ENCODE data around the gene NEK3. TPM values are rescaled to one million over a fixed set of nuclear protein-coding genes. Genes with fewer than 3 reads are reported as not detected.
"Not testable (repeated sequence)": the region's sequence is repeated elsewhere in the genome, so short reads cannot be mapped to it uniquely, and the experiment has no call there.

Gene NEK3
- total and polyA plus RNA-seq, 4 donors, result 6.0 to 30.9 (median 19.9) TPM

- H3K36me3 ChIP-seq (ENCODE audit: control insufficient read depth in 4 of 4, insufficient read depth in 4 of 4, low read length in 4 of 4), result no peaks in the 10 kb centered on the region
- H3K27ac ChIP-seq (ENCODE audit: low read depth in 1 of 2, low read length in 1 of 2), result no peak overlapping the region
- H3K9me3 ChIP-seq (ENCODE audit: control insufficient read depth in 4 of 4, insufficient read depth in 3 of 4, low read length in 3 of 4), result no peaks in the 10 kb centered on the region
- WGBS, 2 donors, result 92 to 95% methylated on average over 2 of the region's 2 CpGs
- H3K27me3 ChIP-seq (ENCODE audit: control insufficient read depth in 3 of 3, insufficient read depth in 3 of 3, low read length in 2 of 3), result no peaks in the 10 kb centered on the region
- TF ChIP-seq CTCF (IDR thresholded peaks at IDR 0.05; ENCODE audit: control extremely low read depth, extremely low read depth), result no peak
- H3K9ac ChIP-seq (ENCODE audit: insufficient read depth in 1 of 2, low read length in 2 of 2), result no peak overlapping the region
- ATAC-seq (ENCODE audit: insufficient read depth, low FRiP score) (no peak), DNase-seq (no peak)
- H3K4me3 ChIP-seq, result no peak overlapping the region
- no peaks in the 10 kb centered on the region for H3K4me1 ChIP-seq (ENCODE audit: control insufficient read depth in 5 of 5, insufficient read depth in 5 of 5, low read length in 5 of 5)
Observed at GRCh38 chr13:52096062-52096461, 63.3 kb downstream of the NEK3 start.

DNA sequence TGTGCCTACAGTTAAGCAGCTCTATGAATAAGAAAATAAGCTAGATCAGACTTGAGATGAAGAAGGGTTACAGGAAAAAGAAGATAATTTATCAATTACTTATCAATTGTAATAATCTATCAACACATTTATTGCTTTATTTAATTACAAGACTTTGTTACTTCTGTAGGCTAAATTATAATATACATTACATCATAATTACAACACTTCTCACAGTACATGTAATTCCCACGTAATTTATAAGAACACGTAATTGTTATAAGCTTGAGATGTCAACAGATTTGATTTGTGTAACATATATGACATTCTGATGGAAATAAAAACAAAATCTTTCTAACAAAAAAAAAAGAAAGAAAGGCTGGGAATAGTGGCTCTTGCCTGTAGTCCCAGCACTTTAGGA, 67.3 kb downstream of the NEK3 start:
- H3K27ac ChIP-seq (ENCODE audit: low read depth in 1 of 2, low read length in 1 of 2), result no peak overlapping the region

DNA sequence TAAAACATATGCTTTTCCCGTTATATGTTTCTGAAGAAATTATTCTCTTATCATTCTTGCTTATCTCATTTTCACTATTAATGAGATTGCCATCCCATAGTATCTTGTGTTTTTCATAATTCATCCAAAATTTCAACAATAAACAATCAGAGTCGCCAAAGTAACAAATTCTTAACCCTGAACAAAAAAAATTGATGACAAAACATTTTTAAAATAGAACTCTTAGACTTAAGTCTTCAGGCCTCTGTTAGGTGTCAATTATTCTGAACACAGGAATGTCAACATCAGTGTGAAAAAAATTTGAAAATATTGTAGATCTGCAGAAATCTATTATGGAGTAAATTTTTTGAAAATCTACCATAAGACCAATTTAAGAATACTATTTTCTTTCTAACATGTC, 67.9 kb downstream of the NEK3 start:
- no peak for TF ChIP-seq CTCF (IDR thresholded peaks at IDR 0.05; ENCODE audit: control extremely low read depth, extremely low read depth)
- Histone ChIP-seq H3K4me1 (ENCODE audit: control insufficient read depth in 5 of 5, insufficient read depth in 5 of 5, low read length in 5 of 5) (no peaks in the 10 kb centered on the region), H3K27ac (ENCODE audit: low read depth in 1 of 2, low read length in 1 of 2) (no peak overlapping the region), H3K9me3 (ENCODE audit: control insufficient read depth in 4 of 4, insufficient read depth in 3 of 4, low read length in 3 of 4) (no peaks in the 10 kb centered on the region), H3K36me3 (ENCODE audit: control insufficient read depth in 4 of 4, insufficient read depth in 4 of 4, low read length in 4 of 4) (no peaks in the 10 kb centered on the region), H3K4me3 (no peak overlapping the region), H3K9ac (ENCODE audit: insufficient read depth in 1 of 2, low read length in 2 of 2) (no peak overlapping the region), H3K27me3 (ENCODE audit: control insufficient read depth in 3 of 3, insufficient read depth in 3 of 3, low read length in 2 of 3) (no peaks in the 10 kb centered on the region)
- WGBS, 2 donors, result 72 to 87% methylated on average over 2 of the region's 2 CpGs
- no peak for DNase-seq
- no peak for ATAC-seq (ENCODE audit: insufficient read depth, low FRiP score)

More for the DNA sequence above, 67.3 kb downstream of the NEK3 start:
- ATAC-seq (ENCODE audit: insufficient read depth, low FRiP score), result no peak
- Histone ChIP-seq H3K36me3 (ENCODE audit: control insufficient read depth in 4 of 4, insufficient read depth in 4 of 4, low read length in 4 of 4) (no peaks in the 10 kb centered on the region), H3K27me3 (ENCODE audit: control insufficient read depth in 3 of 3, insufficient read depth in 3 of 3, low read length in 2 of 3) (no peaks in the 10 kb centered on the region), H3K9me3 (ENCODE audit: control insufficient read depth in 4 of 4, insufficient read depth in 3 of 4, low read length in 3 of 4) (no peaks in the 10 kb centered on the region), H3K4me1 (ENCODE audit: control insufficient read depth in 5 of 5, insufficient read depth in 5 of 5, low read length in 5 of 5) (no peaks in the 10 kb centered on the region), H3K9ac (ENCODE audit: insufficient read depth in 1 of 2, low read length in 2 of 2) (no peak overlapping the region), H3K4me3 (no peak overlapping the region)
- TF ChIP-seq CTCF (IDR thresholded peaks at IDR 0.05; ENCODE audit: control extremely low read depth, extremely low read depth), result no peak
- no peak for DNase-seq
- 82 to 90% methylated on average over 2 of the region's 2 CpGs for WGBS, 2 donors

GRCh38 chr13:52085421-52085820, 74.0 kb downstream of the NEK3 start:
- no peaks in the 10 kb centered on the region for H3K4me1 ChIP-seq (ENCODE audit: control insufficient read depth in 5 of 5, insufficient read depth in 5 of 5, low read length in 5 of 5)
- H3K27me3 ChIP-seq (ENCODE audit: control insufficient read depth in 3 of 3, insufficient read depth in 3 of 3, low read length in 2 of 3), result no peaks in the 10 kb centered on the region
- H3K9ac ChIP-seq (ENCODE audit: insufficient read depth in 1 of 2, low read length in 2 of 2), result no peak overlapping the region
- no peak overlapping the region for H3K27ac ChIP-seq (ENCODE audit: low read depth in 1 of 2, low read length in 1 of 2)
- H3K4me3 ChIP-seq, result no peak overlapping the region
- H3K9me3 ChIP-seq (ENCODE audit: control insufficient read depth in 4 of 4, insufficient read depth in 3 of 4, low read length in 3 of 4), result no peaks in the 10 kb centered on the region
- TF ChIP-seq CTCF (IDR thresholded peaks at IDR 0.05; ENCODE audit: control extremely low read depth, extremely low read depth), result no peak
- ATAC-seq (ENCODE audit: insufficient read depth, low FRiP score), result no peak
- peak; percentile 35 to 73 (median 43) for DNase-seq
- 90 to 93% methylated on average over 2 of the region's 2 CpGs for WGBS, 2 donors
- H3K36me3 ChIP-seq (ENCODE audit: control insufficient read depth in 4 of 4, insufficient read depth in 4 of 4, low read length in 4 of 4), result peaks cover 0 to 1% (median 0%) of the 10 kb centered on the region in 4 donors

DNA sequence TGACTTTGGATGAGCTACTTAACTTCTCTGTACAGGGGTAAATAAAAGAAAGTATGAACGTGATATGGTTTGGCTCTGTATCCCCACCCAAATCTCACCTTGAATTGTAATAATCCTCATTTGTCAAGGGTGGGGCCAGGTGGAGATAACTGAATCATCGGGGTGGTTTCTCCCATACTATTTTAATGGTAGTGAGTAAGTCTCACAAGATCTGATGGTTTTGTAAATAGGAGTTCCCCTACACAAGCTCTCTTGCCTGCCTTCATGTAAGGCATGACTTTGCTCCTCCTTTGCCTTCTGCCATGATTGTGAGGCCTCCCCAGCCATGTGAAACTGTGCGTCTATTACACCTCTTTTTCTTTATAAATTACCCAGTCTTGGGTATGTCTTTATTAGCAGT, 74.4 kb downstream of the NEK3 start:
- WGBS, 2 donors, result 88 to 95% methylated on average over 3 of the region's 3 CpGs
- not testable (repeated sequence) for H3K9ac ChIP-seq (ENCODE audit: insufficient read depth in 1 of 2, low read length in 2 of 2); H3K9me3 ChIP-seq (ENCODE audit: control insufficient read depth in 4 of 4, insufficient read depth in 3 of 4, low read length in 3 of 4); ATAC-seq (ENCODE audit: insufficient read depth, low FRiP score); H3K36me3 ChIP-seq (ENCODE audit: control insufficient read depth in 4 of 4, insufficient read depth in 4 of 4, low read length in 4 of 4); H3K4me3 ChIP-seq; DNase-seq; H3K4me1 ChIP-seq (ENCODE audit: control insufficient read depth in 5 of 5, insufficient read depth in 5 of 5, low read length in 5 of 5); H3K27me3 ChIP-seq (ENCODE audit: control insufficient read depth in 3 of 3, insufficient read depth in 3 of 3, low read length in 2 of 3); H3K27ac ChIP-seq (ENCODE audit: low read depth in 1 of 2, low read length in 1 of 2)

Measured in lung (tissue), 12 donors.